HG03064 (cell line): ENCODE measurements around the gene RNH1.
A peak's percentile ranks its signal among the peaks of the same experiment; 100 is the strongest.
"Not testable (repeated sequence)": the region's sequence is repeated elsewhere in the genome, so short reads cannot be mapped to it uniquely, and the experiment has no call there.

Experiments used
- ATAC-seq: cut with Tn5 transposase; IDR thresholded peaks from one replicate; pipeline ENCODE4 v1.9.1; 2021; ENCODE audit warnings: low read depth; ENCODE audit not compliant: unreplicated experiment

The RNH1 gene

DNA sequence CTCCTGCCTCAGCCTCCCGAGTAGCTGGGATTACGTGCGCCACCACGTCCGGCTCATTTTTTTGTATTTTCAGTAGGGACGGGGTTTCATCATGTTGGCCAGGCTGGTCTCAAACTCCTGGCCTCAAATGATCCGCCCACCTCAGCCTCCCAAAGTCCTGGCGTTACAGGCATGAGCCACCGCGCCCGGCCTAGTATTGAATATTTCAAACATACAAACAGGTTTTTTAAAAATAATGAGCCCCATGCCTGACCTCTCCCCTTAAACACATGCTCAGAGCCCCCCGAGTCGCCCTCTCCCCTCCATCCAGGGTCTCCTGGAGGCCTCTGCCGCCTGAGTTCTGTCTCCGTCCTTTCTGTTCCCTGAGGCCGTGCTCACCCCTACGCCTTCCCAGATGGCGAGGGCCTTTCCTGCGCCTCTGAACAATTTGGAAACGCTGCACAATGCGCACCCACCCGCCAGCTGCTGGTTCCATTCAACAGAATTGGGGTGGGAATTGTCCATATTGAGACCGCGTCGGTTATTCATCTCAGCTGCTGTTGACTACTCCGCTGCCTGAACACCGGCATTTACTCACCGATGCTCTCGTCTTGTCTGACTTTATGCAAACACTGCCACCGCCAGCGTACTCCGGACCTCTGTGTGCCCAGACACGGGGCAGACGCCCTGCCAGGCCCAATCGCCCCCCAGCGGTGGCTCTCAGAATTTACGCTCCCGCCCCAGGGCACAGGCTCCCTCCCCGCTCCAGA, 13.6 kb upstream of the RNH1 start:
- no peak for ATAC-seq

DNA sequence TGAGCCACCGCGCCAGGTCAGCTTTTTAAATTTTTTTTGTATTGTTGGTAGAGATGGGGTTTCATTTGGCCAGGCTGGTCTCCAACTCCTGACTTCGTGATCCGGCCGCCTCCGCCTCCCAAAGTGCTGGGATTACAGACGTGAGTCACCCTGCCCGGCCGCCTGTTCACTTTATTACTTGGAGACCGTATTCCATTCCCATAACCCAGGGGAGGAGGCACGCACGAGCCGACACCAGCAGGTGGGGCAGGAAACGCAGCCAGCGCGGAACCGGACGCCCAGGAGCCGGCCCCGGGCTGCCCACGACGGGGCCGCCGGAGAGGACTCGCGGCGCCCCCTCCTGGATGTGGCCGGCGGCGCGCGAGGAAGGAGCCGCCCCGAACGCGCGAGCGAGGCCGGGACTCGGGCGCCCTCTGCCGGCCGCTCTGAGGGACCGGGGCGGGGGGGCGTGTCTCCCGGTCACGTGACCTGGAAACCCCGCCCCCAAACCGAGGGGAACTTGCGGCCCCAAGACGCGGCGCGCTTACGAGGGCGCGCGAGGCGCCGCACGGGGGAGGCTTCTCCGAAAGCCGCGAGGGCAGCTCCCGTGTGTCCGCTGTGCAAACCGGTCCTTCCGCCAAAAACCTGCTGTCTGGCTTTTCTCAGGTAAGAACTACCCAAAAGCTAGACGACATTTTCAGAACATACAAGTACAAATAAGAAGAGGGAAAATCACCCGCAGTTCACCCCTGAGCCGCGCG, 11.6 kb upstream of the RNH1 start:
- no peak for ATAC-seq

DNA sequence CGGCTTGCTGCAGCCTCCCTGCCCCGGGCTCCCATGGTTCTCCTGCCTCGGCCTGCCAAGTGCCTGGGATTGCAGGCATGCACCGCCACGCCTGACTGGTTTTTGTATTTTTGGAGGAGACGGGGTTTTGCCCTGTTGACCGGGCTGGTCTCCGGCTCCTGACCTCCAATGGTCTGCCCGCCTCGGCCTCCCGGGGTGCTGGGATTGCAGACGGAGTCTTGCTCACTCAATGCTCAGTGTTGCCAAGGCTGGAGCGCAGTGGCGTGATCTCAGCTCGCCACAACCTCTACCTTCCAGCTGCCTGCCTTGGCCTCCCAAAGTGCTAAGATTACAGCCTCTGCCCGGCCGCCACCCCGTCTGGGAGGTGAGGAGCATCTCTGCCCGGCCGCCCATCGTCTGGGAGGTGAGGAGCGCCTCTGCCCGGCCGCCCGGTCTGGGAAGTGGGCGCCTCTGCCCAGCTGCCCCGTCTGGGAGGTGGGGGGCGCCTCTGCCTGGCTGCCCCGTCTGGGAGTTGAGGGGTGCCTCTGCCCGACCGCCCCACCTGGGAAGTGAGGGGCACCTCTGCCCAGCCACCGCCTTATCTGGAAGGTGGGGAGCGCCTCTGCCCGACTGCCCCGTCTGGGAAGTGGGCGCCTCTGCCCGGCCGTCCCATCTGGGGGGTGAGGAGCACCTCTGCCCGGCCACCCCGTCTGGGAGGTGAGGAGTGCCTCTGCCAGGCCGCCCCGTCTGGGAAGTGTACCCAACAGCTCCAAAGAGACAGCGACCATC, 10.1 kb upstream of the RNH1 start:
- ATAC-seq, result not testable (repeated sequence)

DNA sequence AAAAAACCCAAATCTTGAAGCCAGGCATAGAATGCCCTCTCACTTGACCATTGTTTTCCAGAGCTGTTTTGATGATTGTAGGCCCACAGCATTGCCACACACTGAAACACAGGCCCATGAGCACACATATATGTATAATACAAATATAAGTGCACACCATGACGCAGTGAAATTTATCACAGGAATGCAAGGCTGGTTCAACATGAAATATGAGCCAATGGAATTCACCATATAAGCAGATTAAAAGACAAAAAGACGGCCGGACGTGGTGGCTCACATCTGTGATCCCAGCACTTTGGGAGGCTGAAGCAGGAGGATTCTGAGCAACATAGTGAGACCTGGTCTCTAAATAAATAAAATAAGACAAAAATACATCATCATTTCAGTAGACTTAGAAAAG, 9.4 kb upstream of the RNH1 start:
- no peak for ATAC-seq

DNA sequence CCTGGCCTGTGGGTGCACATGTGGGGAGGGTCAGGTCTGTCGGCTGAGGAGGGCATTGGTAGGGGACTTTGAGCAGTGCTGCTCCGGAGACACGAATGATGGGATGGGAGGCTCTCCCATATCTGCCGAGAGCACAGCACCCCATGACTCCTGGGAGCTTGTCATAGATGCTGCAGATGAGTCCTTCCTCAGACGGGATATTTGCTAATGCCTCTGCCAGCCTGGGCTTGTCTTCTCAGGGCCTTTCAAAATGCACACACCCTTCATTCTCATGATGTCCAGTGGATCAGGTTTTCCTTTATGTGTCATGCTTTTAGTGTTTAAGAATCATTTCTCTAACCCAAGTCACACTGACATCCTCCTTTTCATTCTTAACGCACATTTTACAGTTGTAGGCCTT, 8.1 kb upstream of the RNH1 start:
- ATAC-seq, result no peak

DNA sequence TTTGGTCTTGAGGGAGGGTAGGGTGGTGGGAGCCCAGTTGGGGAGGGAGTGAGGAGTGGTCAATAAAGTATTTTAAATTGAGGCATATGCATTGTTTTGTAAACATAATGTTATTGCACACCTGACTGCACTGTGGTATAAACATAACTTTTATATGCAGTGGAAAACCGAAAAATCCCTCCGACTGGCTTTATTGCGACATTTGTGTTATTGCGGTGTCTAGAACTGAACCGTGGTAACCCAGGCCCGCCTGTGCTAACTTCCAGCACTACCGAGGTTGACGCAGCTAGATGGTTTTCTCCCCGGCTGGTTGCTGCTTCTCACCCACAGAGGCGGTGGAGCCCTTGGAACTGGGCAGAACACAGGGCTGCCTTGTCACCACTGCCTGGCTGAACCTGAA, 7.6 kb upstream of the RNH1 start:
- ATAC-seq, result no peak

DNA sequence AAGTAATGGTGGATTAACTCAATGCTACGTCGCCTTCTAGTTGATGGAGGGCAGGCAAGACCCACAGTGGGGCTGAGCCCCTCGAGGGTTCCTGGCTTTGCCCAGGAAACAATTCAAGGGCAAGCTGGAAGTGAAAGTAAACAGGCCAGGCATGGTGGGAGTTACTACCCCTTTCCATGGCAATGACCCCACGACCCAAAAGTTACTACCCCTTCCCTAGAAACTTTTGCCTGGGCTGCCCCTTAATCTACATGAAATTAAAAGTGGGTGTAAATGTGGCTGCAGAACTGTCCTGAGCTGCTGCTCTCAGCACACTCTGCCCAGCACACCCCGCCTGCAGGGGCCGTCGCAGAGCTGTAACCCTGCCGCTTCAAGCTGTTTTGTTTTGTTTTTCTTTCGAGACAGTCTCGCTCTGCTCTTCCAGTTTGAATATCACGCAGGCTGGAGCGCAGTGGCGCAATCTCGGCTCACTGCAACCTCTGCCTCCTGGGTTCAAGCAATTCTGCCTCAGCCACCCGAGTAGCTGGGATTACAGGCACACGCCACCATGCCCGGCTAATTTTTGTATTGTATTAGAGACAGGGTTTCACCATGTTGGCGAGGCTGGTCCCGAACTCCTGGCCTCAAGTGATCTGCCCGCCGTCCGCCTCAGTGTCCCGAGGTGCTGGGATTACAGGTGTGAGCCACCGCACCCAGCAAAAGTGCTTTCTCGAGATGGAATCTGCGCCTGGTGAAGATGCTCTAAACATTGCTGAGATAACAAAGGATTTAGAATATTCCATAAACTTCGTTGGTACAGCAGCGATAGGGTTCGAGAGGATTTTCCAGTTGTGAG, 5.9 kb upstream of the RNH1 start:
- no peak for ATAC-seq

DNA sequence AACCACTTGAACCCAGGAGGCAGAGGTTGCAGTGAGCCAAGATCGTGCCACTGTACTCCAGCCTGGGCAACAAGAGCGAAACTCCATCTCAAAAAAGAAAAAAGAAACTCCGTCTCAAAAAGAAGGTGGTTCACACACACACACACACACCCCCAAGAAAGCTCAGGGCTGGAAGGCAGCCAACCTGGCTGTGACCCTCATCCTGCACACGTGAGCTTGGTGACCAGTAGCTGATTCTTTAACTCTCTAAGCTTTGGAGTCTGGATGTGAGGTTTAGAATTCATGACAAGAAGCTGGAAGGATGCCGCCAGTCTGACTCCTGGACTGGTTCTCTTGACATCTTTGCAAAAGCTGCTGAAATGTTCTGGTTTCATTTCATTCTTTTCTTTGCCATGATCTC, 1.9 kb upstream of the RNH1 start:
- ATAC-seq, result no peak

DNA sequence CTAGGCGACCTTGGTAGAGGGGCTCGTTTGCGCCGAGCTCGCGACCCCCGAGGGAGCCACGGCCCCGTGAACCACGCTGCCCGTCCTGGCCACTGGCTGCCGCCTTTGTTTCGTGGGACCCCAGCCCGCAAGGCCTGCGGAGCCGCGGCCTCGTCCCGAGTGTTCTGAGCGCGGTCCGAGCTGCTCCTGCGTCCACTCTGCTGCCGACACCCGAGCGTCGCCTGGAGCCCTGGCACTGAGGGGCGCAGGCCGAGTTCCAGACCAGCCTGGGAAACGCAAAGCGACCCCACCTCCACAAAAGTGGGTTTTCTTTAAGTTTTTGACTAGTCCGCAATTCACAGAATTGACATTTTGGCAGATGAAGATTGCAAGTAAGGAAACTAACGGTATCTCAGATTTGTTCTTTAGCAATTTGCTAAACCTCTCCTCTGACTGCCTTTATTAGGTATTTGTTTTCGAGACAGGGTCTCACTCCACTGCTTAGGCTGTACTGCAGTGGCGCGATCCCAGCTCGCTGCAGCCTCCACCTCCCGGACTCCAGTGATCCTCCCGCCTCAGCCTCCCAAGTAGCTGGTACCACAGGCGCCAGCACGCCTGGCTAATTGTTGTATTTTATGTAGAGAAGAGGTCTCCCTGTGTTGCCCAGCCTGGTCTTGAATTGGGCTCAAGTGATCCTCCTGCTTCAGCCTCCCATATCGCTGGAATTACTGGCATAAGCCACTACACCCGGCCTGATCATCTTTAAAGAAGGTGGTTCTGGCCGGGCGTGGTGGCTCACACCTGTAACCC, 879 bp upstream of the RNH1 start:
- ATAC-seq, result no peak

DNA sequence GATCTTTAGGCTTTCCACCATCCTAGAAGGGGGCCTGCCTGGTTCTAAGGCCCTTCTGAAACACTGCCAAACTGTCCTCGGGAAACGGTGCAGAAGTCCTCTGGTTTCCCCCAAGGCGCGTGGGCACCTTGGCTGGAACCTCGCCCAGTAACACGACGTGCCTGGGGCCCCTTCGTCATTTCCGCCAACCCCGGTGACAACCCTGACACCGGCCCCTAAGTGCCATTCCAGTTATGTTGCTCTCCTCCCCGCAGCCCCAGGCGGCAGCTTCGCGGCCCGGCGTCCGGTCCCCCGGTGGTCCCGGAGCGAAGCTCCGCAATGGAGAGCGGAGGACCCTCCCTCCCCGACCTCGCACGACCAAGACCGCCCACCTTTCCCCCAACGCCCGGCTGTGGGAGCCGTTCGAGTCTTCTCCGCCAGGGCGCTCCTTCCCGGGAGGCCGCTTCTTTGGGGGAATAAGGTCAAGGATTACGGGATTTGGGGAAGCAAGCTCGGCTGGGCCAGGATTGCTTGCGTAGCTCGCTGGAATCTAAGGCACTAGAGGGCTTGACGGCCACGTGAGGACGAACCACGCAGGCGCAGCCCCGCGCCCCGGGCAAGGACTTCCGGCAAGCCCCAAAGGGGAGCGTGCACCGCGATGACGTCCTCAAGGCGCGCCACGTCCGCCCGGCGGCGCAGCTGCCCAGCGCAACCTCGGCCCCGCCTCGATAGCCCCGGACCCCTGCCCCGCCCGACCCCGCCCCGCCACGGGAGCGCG, 626 bp downstream of the RNH1 start:
- ATAC-seq, result peak; percentile 60

DNA sequence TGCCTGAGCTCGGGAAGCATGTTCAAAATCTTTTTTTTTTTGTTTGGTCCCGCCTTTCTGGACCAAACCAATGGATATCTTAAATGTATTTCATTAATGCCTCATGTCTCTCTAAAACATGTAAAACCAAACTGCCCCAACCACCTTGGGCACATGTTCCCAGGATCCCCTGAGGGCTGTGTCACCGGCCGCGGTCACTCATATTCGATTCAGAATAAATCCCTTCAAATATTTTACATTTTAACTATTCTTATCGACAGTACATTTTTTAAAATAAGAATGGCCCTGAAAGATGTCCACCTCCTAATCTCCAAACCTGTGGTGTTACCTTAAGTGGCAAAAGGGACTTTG, 2.1 kb downstream of the RNH1 start:
- ATAC-seq, result no peak

DNA sequence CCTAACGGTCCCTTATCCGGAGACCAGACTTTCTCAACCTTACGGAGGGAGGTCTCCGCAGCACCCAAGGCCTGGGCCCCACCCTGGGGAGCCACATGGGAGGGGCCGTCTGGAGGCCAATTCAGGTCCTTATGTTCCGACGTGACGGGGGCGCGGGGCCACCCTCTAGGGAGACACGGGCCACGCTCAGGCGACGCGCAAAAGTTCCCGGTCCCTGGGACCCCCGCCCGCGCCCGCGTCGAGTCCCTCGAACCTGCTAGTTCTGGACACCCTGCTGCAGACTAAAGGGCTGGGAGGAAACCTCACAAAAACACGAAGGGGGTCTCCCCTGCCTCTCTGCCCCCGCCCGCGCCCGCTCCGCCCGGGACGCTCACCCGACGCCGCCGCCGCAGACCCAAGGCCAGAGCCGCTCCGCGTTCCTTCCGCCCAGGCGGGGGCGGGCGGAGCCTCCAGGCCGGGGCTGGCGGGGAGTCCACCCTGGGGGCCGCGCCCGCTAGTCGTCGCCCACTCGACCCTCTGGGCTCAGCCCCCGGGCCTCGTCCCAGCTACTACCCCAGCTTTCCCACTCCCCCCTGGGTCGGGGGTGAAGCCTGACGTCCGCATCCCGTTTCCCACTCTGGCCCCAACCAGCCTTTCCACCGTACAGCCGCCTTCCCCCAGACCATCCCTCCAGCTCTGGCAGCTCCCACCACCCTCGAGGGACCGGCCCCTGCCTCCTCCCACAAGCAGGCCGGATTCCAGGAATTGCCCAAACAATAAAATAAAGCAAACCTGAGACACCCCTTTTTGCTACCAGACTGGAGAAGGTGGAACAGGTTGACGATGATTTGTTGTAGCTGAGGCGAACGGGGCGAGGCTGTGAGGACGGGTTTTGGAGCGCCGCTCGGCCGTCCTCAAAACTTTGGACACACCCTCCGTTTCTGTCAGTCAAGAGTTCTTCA, 2.7 kb downstream of the RNH1 start:
- ATAC-seq, result no peak

DNA sequence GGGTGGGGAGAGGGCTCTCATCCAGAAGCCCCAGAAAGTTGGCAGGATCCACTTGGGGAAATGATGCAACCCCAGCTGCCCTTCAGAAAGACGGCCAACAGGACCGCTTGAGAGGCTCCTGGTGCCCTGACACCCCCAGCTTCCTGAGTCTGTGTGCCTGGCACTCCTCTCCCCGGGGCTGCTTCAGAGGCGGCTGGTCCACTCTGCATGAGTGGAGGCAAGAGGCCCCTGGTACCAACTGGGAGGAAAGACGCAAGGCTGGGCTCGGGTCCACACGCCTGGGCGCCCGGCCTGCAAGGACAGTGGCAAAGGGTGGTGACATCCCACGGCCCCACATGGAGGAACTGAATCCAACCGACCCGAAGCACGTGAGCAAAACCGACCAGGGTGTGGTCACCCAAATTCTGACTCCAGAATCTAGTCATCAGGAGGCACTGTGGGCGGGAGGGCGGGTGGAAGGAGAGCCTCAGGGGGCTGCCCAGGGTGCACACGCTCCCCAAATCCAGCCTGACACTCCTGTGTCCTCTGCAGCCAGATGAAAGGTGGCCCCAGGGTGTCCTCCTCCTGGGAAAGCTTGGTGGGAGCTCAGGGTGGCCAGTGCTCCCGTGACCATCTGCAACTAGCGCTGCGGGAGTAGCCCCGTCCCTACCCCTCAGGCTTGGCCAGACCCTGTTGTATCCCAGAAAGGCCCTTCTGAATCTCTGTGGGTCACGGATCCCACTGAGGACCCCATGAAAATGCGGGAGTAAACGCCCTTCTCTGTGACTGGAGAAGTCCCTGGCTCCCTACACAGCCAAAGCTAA, 3.7 kb downstream of the RNH1 start:
- no peak for ATAC-seq

DNA sequence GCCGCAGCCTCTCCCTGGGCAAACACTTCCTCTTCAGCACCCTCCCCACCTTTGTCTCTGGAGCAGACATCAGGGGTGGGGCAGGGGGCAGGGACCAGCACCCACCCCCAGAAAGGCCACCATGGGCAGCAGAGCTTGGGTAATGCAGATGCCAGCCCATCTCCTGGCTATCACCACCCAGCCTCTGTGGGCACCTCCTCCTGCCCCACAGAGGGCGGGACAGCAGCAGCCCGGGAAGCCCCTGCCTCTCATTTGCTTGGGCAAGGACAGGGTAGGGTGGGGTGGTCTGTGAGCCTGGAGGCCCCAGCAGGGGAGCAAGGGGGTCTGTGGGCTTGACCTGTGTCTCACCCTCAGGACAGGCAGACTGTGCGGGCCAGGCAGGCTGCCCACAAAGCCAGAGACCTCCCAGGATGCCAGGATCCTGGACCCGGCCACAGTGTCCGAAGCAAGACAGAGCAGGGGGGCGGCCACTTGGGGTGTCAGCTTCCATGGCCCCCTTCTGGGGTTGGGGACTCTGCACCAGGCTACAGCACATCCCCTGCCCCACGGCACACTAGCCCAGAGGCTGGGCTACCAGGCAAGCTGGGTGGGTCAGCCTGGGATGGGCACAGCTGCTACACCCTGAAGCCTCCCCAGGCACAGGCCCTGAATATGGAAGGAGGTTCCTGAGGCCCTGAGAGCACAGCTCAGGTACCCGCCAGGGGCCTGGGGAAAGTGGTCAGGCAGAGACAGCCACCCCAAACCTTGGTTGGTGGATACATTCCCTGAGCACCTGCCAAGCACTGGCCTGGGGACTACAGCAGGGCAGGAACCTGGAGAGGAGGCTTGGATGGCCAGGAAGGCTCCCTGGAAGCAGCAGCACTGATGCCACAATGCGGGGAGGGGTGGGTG, 4.5 kb downstream of the RNH1 start:
- no peak for ATAC-seq

DNA sequence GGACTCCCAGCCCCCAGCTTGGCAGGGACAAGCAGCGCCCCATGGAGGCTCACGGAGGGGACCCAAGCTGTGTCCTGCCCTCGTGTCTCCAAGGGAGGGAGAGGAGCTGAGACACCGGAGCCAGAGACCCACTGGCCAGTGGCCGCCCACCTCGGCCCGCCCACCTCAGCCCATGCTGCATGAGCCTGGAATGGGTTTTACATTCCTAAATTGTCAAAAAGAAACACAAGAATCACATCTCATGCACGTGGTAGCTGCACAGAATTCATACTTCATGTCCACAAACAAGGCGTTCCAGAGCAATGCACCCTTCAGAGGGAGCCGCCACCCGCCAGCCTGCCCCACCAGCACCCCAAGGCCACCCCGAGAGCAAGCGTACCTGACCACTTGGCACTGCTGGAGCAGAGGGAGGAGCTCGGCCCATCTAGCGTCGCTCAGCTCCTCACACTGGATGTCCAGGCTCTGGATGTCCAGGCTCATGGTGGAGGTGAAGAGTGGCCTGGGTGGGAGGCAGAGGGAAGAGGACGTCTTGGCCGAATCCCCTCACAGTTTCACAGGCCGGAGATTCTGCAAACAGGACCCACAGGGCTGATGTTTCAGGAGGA, 5.3 kb downstream of the RNH1 start:
- no peak for ATAC-seq
